IMR-90 (cell line): Measurements from ENCODE around the gene SLC38A9. TPM values are rescaled to one million over a fixed set of nuclear protein-coding genes. Genes with fewer than 3 reads are reported as not detected.

Experiments
- ATAC-seq: fragments of 200-7000 bp; cut with Tn5 transposase; 2 replicates; pipeline ENCODE4 v1.9.1; 2020; ENCODE audit warnings: low read depth, mild to moderate bottlenecking, moderate library complexity
- BruUV-seq: library from RNA; stranded (reverse); fragments of 400-500 nt; replicated peaks from 2 replicates; lab custom pipeline; 2021; lab: Mats Ljungman, UMichigan
- CTCF ChIA-PET: fragments of 300-600 bp; formaldehyde crosslinking; extraction: SDS; loops from one replicate; lab custom pipeline; 2021; ENCODE audit warnings: antibody characterized with exemption; lab: Yijun Ruan, JAX
- POLR2A ChIA-PET: fragments of 300-600 bp; sonication (Branson Sonifier 250); formaldehyde crosslinking; loops from one replicate; lab custom pipeline; 2022; ENCODE audit warnings: antibody characterized with exemption; ENCODE audit not compliant: unreplicated experiment; lab: Charles Lee
- DNase-seq: peaks from one replicate; pipeline ENCODE4 v3.0.0; 2013
- H2AFZ ChIP-seq: replicated peaks from 2 replicates; pipeline ENCODE3; 2013; ENCODE audit warnings: low read length, mild to moderate bottlenecking; ENCODE audit not compliant: poor library complexity
- H2AK5ac ChIP-seq: 2 replicates; pipeline ENCODE4 v1.6.1; 2013; ENCODE audit warnings: low read depth, low read length, inconsistent platforms
- H2AK9ac ChIP-seq: replicated peaks from 2 replicates; pipeline ENCODE3; 2013; ENCODE audit warnings: mild to moderate bottlenecking, low read depth, low read length, moderate library complexity; ENCODE audit not compliant: poor library complexity
- H2BK120ac ChIP-seq: 2 replicates; pipeline ENCODE4 v1.6.1; 2013; ENCODE audit warnings: low read depth, low read length, inconsistent platforms
- H2BK15ac ChIP-seq: 3 replicates; pipeline ENCODE4 v1.6.1; 2013; ENCODE audit warnings: low read depth, low read length, inconsistent platforms
- H2BK20ac ChIP-seq: 2 replicates; pipeline ENCODE4 v1.6.1; 2013; ENCODE audit warnings: low read depth, mild to moderate bottlenecking, inconsistent platforms, low read length, moderate library complexity
- H2BK5ac ChIP-seq: 2 replicates; pipeline ENCODE4 v1.6.1; 2013; ENCODE audit warnings: mild to moderate bottlenecking, low read depth, low read length, inconsistent platforms; ENCODE audit not compliant: poor library complexity, severe bottlenecking
- H3K14ac ChIP-seq: replicated peaks from 2 replicates; pipeline ENCODE4 v1.6.1; 2013; ENCODE audit warnings: low read depth, low read length, inconsistent platforms
- H3K18ac ChIP-seq: 2 replicates; pipeline ENCODE4 v1.6.1; 2013; ENCODE audit warnings: low read depth, low read length, control low read depth
- H3K23ac ChIP-seq: 2 replicates; pipeline ENCODE4 v1.6.1; 2013; ENCODE audit warnings: low read depth, low read length, inconsistent platforms
- H3K27ac ChIP-seq: 2 replicates; pipeline ENCODE4 v1.5.1; 2013; ENCODE audit warnings: mild to moderate bottlenecking, control low read depth, low read length; ENCODE audit not compliant: insufficient read depth
- H3K27me3 ChIP-seq: 2 replicates; pipeline ENCODE4 v1.6.1; 2013; ENCODE audit warnings: low read length; ENCODE audit not compliant: control insufficient read depth, insufficient read depth
- H3K36me3 ChIP-seq: 2 replicates; pipeline ENCODE4 v1.6.1; 2013; ENCODE audit warnings: low read length, mixed read lengths; ENCODE audit not compliant: control insufficient read depth, insufficient read depth
- H3K4ac ChIP-seq: 2 replicates; pipeline ENCODE4 v1.6.1; 2013; ENCODE audit warnings: low read depth, low read length, inconsistent platforms
- H3K4me1 ChIP-seq: 2 replicates; pipeline ENCODE4 v1.6.1; 2013; ENCODE audit warnings: low read length, mixed read lengths; ENCODE audit not compliant: control insufficient read depth, insufficient read depth
- H3K4me2 ChIP-seq: 2 replicates; pipeline ENCODE4 v1.6.1; 2013; ENCODE audit warnings: low read depth, mild to moderate bottlenecking, control low read depth, low read length, moderate library complexity
- H3K4me3 ChIP-seq: 2 replicates; pipeline ENCODE4 v1.5.1; 2013; ENCODE audit warnings: low read depth, mild to moderate bottlenecking, control low read depth, low read length, moderate library complexity; ENCODE audit not compliant: insufficient read depth
- H3K56ac ChIP-seq: 2 replicates; pipeline ENCODE4 v1.6.1; 2013; ENCODE audit warnings: low read length, inconsistent platforms; ENCODE audit not compliant: insufficient read depth; ENCODE audit errors: extremely low read depth
- H3K79me1 ChIP-seq, 2 experiments: 2 replicates each; pipeline ENCODE4 v1.6.1; 2013; ENCODE audit warnings: low read length in 2 of 2, inconsistent platforms in 1 of 2, low read depth in 1 of 2
- H3K9ac ChIP-seq: 2 replicates; pipeline ENCODE4 v1.6.1; 2013; ENCODE audit warnings: low read depth, low read length, control low read depth
- H3K9me1 ChIP-seq: 2 replicates; pipeline ENCODE4 v1.6.1; 2013; ENCODE audit warnings: low read length, inconsistent platforms; ENCODE audit not compliant: insufficient read depth
- H3K9me3 ChIP-seq: 2 replicates; pipeline ENCODE4 v1.6.1; 2013; ENCODE audit warnings: low read length; ENCODE audit not compliant: control insufficient read depth, insufficient read depth
- H4K20me1 ChIP-seq: 2 replicates; pipeline ENCODE4 v1.6.1; 2013; ENCODE audit warnings: low read length, inconsistent platforms; ENCODE audit not compliant: insufficient read depth
- H4K5ac ChIP-seq: 2 replicates; pipeline ENCODE4 v1.6.1; 2013; ENCODE audit warnings: mild to moderate bottlenecking, low read depth, low read length, control low read depth
- H4K8ac ChIP-seq, 2 experiments: 2 replicates each; pipeline ENCODE4 v1.6.1; 2013; ENCODE audit warnings: low read depth in 2 of 2, low read length in 2 of 2, control low read depth in 1 of 2, inconsistent platforms in 1 of 2
- H4K91ac ChIP-seq: 2 replicates; pipeline ENCODE4 v1.6.1; 2013; ENCODE audit warnings: low read depth, low read length, inconsistent platforms; ENCODE audit not compliant: insufficient read depth
- FOS ChIP-seq: fragments of 150-350 bp; IDR thresholded peaks from 2 replicates; pipeline ENCODE4 v1.6.1; 2016; ENCODE audit warnings: low read depth, low read length
- MXI1 ChIP-seq: IDR thresholded peaks from 2 replicates; pipeline ENCODE4 v1.6.1; 2012; ENCODE audit warnings: low read depth, mild to moderate bottlenecking, low read length, moderate library complexity, borderline replicate concordance
- NFE2L2 ChIP-seq: fragments of 150-350 bp; IDR thresholded peaks from 2 replicates; pipeline ENCODE4 v1.6.1; 2016; ENCODE audit warnings: low read depth, mild to moderate bottlenecking, low read length
- POLR2A ChIP-seq: IDR thresholded peaks from 2 replicates; pipeline ENCODE4 v1.6.1; 2012; ENCODE audit warnings: mild to moderate bottlenecking, low read depth, low read length
- RAD21 ChIP-seq: IDR thresholded peaks from 2 replicates; pipeline ENCODE4 v1.6.1; 2012; ENCODE audit warnings: low read length, improper control_type of control experiment
- WGBS, 2 experiments: methylation state at CpG; one replicate each; pipeline versions ENCODE4 v1.1.5 to v1.1.7; 2013; ENCODE audit warnings: missing lambda C conversion rate in 2 of 2; ENCODE audit not compliant: insufficient read length in 1 of 2; ENCODE audit errors: extremely low coverage in 2 of 2; 5-methylcytosine and 5-hydroxymethylcytosine counted together
- dilution Hi-C: fragments of 300-500 bp; cut with HindIII; formaldehyde crosslinking; loops from one replicate; pipeline ENCODE4 v1.14.3; 2018; ENCODE audit warnings: low sequenced_read_pairs; ENCODE audit not compliant: unreplicated experiment
- in situ Hi-C: fragments of 300-500 bp; cut with MboI; formaldehyde crosslinking; loops from 3 replicates; pipeline ENCODE4 v1.14.3; 2019; ENCODE audit warnings: low sequenced_read_pairs, inconsistent platforms, mixed read lengths
- intact Hi-C: fragments of 100-400 bp; cut with micrococcal nuclease; formaldehyde crosslinking; loops from 2 replicates; pipeline ENCODE4 v1.10.0; 2022
- polyA plus RNA-seq, 3 experiments: library from polyadenylated mRNA; depleted of rRNA; stranded (reverse); fragments of >200 nt; gene quantifications; 2 replicates each; pipeline ENCODE4 v1.2.3, GENCODE V29; 2012; ENCODE audit warnings: low replicate concordance in 1 of 3
- total RNA-seq: library from RNA; depleted of rRNA; stranded (reverse); fragments of >200 nt; gene quantifications from 2 replicates; pipeline ENCODE4 v1.2.3, GENCODE V29; 2012
- TF ChIP-seq, protein P1 (sequence below): conservative IDR thresholded peaks from 2 replicates; pipeline ENCODE4 v1.5.1; 2012; ENCODE audit warnings: mild to moderate bottlenecking, low read depth, low read length, improper control_type of control experiment
- TF ChIP-seq, protein P2 (sequence below): fragments of 150-350 bp; IDR thresholded peaks from 2 replicates; pipeline ENCODE4 v1.6.1; 2017; ENCODE audit warnings: mild to moderate bottlenecking, antibody characterized with exemption, low read length, low read depth
- TF ChIP-seq, protein P3 (sequence below): fragments of 150-350 bp; IDR thresholded peaks from 2 replicates; pipeline ENCODE4 v1.6.1; 2016; ENCODE audit warnings: low read depth, mild to moderate bottlenecking, low read length, moderate library complexity, borderline replicate concordance

SLC38A9 gene
- total and polyA plus RNA-seq, 2 of the 4 experiments (the other 2 are of a cell fraction) = 10.5 to 24.2 TPM

DNA sequence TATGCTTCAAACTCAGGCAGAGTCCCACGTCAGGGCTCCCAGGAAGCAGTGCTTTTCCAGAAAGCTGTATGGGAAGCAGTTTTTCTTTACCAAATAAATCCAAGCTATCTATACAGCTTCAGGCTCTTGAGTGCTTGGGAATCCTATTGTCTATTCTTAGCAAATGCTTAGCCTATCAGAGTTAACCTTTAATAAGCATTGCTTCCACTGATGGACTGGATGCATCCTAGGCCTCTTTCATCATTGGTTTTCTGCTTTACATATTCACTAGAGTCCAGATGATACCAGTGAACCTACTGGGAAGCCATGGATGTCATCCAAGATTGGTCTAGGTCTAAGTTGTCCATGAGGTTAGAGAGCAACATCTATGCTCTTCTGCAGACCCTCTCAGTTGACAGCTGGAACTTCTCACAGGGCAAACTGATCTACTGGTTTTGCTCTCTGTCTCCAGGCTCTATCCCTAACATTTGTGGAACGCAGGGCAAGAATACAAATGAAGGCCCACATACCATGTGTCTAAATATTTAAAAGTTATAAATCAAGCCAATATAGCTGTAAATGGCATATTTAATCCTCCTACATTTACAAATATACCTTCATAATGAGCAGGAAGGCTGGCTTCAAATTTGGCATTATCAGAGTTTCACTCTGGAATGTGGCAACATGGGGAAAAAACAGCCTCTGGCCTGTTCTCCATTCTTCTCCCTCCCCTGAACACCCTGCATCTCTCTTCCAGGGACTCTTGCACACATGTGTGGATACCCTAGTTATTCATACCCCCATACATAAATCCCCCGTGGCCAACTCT is 127.5 kb downstream of the SLC38A9 start:
- DNase-seq (no peak), ATAC-seq (peak; percentile 91)
- TF ChIP-seq, protein P1, sequence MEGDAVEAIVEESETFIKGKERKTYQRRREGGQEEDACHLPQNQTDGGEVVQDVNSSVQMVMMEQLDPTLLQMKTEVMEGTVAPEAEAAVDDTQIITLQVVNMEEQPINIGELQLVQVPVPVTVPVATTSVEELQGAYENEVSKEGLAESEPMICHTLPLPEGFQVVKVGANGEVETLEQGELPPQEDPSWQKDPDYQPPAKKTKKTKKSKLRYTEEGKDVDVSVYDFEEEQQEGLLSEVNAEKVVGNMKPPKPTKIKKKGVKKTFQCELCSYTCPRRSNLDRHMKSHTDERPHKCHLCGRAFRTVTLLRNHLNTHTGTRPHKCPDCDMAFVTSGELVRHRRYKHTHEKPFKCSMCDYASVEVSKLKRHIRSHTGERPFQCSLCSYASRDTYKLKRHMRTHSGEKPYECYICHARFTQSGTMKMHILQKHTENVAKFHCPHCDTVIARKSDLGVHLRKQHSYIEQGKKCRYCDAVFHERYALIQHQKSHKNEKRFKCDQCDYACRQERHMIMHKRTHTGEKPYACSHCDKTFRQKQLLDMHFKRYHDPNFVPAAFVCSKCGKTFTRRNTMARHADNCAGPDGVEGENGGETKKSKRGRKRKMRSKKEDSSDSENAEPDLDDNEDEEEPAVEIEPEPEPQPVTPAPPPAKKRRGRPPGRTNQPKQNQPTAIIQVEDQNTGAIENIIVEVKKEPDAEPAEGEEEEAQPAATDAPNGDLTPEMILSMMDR = no peak
- TF ChIP-seq FOS = no peak
- no peak for TF ChIP-seq MXI1
- no peak for TF ChIP-seq RAD21
- TF ChIP-seq, protein P2, sequence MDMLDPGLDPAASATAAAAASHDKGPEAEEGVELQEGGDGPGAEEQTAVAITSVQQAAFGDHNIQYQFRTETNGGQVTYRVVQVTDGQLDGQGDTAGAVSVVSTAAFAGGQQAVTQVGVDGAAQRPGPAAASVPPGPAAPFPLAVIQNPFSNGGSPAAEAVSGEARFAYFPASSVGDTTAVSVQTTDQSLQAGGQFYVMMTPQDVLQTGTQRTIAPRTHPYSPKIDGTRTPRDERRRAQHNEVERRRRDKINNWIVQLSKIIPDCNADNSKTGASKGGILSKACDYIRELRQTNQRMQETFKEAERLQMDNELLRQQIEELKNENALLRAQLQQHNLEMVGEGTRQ = no peak
- TF ChIP-seq, protein P3, sequence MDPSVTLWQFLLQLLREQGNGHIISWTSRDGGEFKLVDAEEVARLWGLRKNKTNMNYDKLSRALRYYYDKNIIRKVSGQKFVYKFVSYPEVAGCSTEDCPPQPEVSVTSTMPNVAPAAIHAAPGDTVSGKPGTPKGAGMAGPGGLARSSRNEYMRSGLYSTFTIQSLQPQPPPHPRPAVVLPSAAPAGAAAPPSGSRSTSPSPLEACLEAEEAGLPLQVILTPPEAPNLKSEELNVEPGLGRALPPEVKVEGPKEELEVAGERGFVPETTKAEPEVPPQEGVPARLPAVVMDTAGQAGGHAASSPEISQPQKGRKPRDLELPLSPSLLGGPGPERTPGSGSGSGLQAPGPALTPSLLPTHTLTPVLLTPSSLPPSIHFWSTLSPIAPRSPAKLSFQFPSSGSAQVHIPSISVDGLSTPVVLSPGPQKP = no peak
- TF ChIP-seq POLR2A = no peak
- no peak for TF ChIP-seq NFE2L2
- dilution Hi-C loops = no loop called here
- H4K5ac ChIP-seq = peak overlapping the region; percentile 15; the same call in 1 of the 2 replicates
- H3K14ac ChIP-seq = peak overlapping the region; percentile 48; the same call in 1 of the 2 replicates
- H4K8ac ChIP-seq = no peak overlapping the region
- no peak overlapping the region for H2BK5ac ChIP-seq
- peak overlapping the region; percentile 69 for H2BK20ac ChIP-seq
- no CpG with 5 or more reads among the region's 3 CpGs for WGBS, 2 experiments
- no peaks in the 10 kb centered on the region for H3K36me3 ChIP-seq
- peaks cover 7% of the 10 kb centered on the region; the same call in 1 of the 2 replicates for H3K9me1 ChIP-seq
- peak overlapping the region; percentile 70 for H2BK120ac ChIP-seq
- peak overlapping the region; percentile 53; the same call in 1 of the 2 replicates for H4K91ac ChIP-seq
- H3K18ac ChIP-seq = no peak overlapping the region; the same call in 1 of the 2 replicates
- no peak overlapping the region for H2AK9ac ChIP-seq
- no peak overlapping the region for H3K9ac ChIP-seq
- ChIA-PET CTCF (interaction anchor here (0.6 to 1.0 kb wide), 2 partner anchors 9 to 18 kb away, joined by 3 to 5 read pairs; no protein-coding TSS in a partner anchor), POLR2A (no interaction called here)
- BruUV-seq = no TSS peak
- 0 out of 3 replicates have a peak overlapping the region, but pooled peaks have one; percentile 10 for H2BK15ac ChIP-seq
- H3K27ac ChIP-seq = peak overlapping the region; percentile 70; the same call in 1 of the 2 replicates
- no peaks in the 10 kb centered on the region for H3K27me3 ChIP-seq
- peaks cover 9% of the 10 kb centered on the region; the same call in 1 of the 2 replicates for H3K4me1 ChIP-seq
- no peaks in the 10 kb centered on the region for H3K9me3 ChIP-seq
- H3K4ac ChIP-seq = 0 out of 2 replicates have a peak overlapping the region, but pooled peaks have one; percentile 57
- no peak overlapping the region for H3K4me2 ChIP-seq
- 0 out of 2 replicates have a peak overlapping the region, but pooled peaks have one; percentile 15 for H3K23ac ChIP-seq
- no peaks in the 10 kb centered on the region for H4K20me1 ChIP-seq
- H2AFZ ChIP-seq = no peak overlapping the region
- H2AK5ac ChIP-seq = no peak overlapping the region
- H3K79me1 ChIP-seq = no peaks in the 10 kb centered on the region
- no peak overlapping the region; the same call in 1 of the 2 replicates for H3K56ac ChIP-seq
- in situ Hi-C loops = no loop called here
- no peak overlapping the region for H3K4me3 ChIP-seq
- intact Hi-C loops = no loop called here
